Fibroblast of lung (primary cell): Measurements from ENCODE around the gene SELENOO. TPM values are rescaled to one million over a fixed set of nuclear protein-coding genes. Genes with fewer than 3 reads are reported as not detected.

Source experiments
- DNase-seq, 2 donors: peaks; one replicate each; pipeline versions ENCODE4 v3.0.0 to v3.0.0-alpha.2; 2010; ENCODE audit warnings: low read depth in 2 of 2
- H2AFZ ChIP-seq: 2 replicates; pipeline ENCODE4 v1.5.1; 2012; ENCODE audit warnings: low read length, control low read depth, inconsistent platforms
- H3K27ac ChIP-seq: 2 replicates; pipeline ENCODE4 v1.5.1; 2011; ENCODE audit warnings: low read length, control low read depth; ENCODE audit not compliant: insufficient read depth
- H3K27me3 ChIP-seq: 2 replicates; pipeline ENCODE4 v1.5.1; 2011; ENCODE audit warnings: mild to moderate bottlenecking, low read length; ENCODE audit not compliant: control insufficient read depth, insufficient read depth
- H3K36me3 ChIP-seq: 2 replicates; pipeline ENCODE4 v1.5.1; 2011; ENCODE audit warnings: low read length; ENCODE audit not compliant: control insufficient read depth, insufficient read depth
- H3K4me1 ChIP-seq: 2 replicates; pipeline ENCODE4 v1.5.1; 2011; ENCODE audit warnings: low read length; ENCODE audit not compliant: control insufficient read depth, insufficient read depth; ENCODE audit errors: extremely low read depth
- H3K4me2 ChIP-seq: 2 replicates; pipeline ENCODE4 v1.5.1; 2011; ENCODE audit warnings: low read length, control low read depth; ENCODE audit not compliant: insufficient read depth; ENCODE audit errors: extremely low read depth
- H3K4me3 ChIP-seq, 4 experiments: fragments of 200-600 bp in 1 of 4; sonication (generic) in 1 of 4; replicated peaks in 1 of 4; 2 replicates each; pipeline ENCODE4 v1.5.1; 2011 to 2016; ENCODE audit warnings: low read length in 4 of 4, low read depth in 3 of 4, mild to moderate bottlenecking in 3 of 4, control low read depth in 2 of 4, inconsistent platforms in 1 of 4, mixed read lengths in 1 of 4; ENCODE audit not compliant: insufficient read depth in 1 of 4; ENCODE audit errors: control extremely low read depth in 1 of 4
- H3K79me2 ChIP-seq: 2 replicates; pipeline ENCODE4 v1.5.1; 2012; ENCODE audit warnings: mild to moderate bottlenecking, low read length, inconsistent platforms; ENCODE audit not compliant: control insufficient read depth, insufficient read depth
- H3K9ac ChIP-seq: 2 replicates; pipeline ENCODE4 v1.5.1; 2011; ENCODE audit warnings: mild to moderate bottlenecking, low read length, control low read depth; ENCODE audit not compliant: insufficient read depth
- H3K9me3 ChIP-seq: 2 replicates; pipeline ENCODE4 v1.5.1; 2012; ENCODE audit warnings: low read depth, low read length; ENCODE audit not compliant: control insufficient read depth, insufficient read depth
- H4K20me1 ChIP-seq: 2 replicates; pipeline ENCODE4 v1.5.1; 2011; ENCODE audit warnings: low read length; ENCODE audit not compliant: control insufficient read depth, insufficient read depth; ENCODE audit errors: extremely low read depth
- CTCF ChIP-seq, 2 donors: IDR thresholded peaks in 1 of 2; conservative IDR thresholded peaks in 1 of 2; 1 replicate in 1 of 2; 2 replicates in 1 of 2; pipeline ENCODE4 v1.5.1; 2011 to 2012; ENCODE audit warnings: low read length in 2 of 2, control low read depth in 1 of 2, inconsistent platforms in 1 of 2, low read depth in 1 of 2, mild to moderate bottlenecking in 1 of 2
- EZH2 ChIP-seq: IDR thresholded peaks from 2 replicates; pipeline ENCODE4 v1.5.1; 2012; ENCODE audit warnings: low read length, control low read depth, mild to moderate bottlenecking; ENCODE audit errors: missing control alignments
- polyA plus RNA-seq, 2 donors: library from polyadenylated mRNA; depleted of rRNA in 1 of 2; stranded (reverse) in 1 of 2; unstranded in 1 of 2; fragments of >200 nt; gene quantifications; 2 replicates each; pipeline ENCODE4 v1.2.1, GENCODE V29; 2011 to 2012; ENCODE audit warnings: missing spikeins in 1 of 2
- total RNA-seq: library from RNA; depleted of rRNA; stranded (reverse); fragments of >200 nt; gene quantifications from 2 replicates; pipeline ENCODE4 v1.2.1, GENCODE V29; 2014

Gene SELENOO
- total and polyA plus RNA-seq, 2 donors (not counting 1 experiment from before 2014, with no cell fraction given) = 8.3 to 20.1 TPM

DNA sequence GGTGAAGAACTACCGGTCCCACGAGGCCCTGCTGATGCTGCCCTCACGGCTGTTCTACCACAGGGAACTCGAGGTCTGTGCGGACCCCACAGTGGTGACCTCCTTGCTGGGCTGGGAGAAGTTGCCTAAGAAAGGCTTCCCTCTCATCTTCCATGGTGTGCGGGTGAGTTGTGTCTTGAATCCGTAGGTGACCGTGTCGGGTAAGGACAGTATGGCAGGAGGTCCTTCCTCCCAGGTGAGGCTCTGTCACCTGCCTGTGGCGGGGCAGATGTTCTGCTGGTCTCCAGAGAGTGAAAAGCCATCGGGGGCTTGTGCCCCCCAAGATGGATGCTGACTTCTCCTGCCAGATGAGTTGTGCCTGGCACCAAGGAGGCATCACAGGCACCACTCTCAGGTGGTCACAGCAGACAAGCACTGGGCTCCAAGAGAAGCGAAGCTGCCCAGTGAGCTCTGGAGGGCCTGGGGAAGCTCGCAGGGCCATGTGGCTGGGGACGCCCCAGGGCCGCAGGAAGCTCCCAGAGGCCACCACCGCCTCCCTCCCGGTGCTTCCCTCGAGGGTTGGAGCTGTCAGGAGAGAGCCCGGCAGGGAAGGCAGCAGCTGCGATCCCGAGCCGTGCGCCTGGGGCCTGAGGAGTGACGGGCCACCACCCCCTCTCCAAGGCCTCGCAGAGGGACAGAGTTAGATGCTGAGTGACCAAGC lies 47.6 kb upstream of the SELENOO start:
- Histone ChIP-seq H3K4me2 (no peak overlapping the region), H3K4me3 (no peak overlapping the region), H3K9ac (no peak overlapping the region), H3K36me3 (no peaks in the 10 kb centered on the region), H3K9me3 (no peaks in the 10 kb centered on the region), H2AFZ (no peak overlapping the region), H3K27ac (no peak overlapping the region), H3K4me1 (no peaks in the 10 kb centered on the region), H4K20me1 (no peaks in the 10 kb centered on the region), H3K79me2 (no peaks in the 10 kb centered on the region), H3K27me3 (no peaks in the 10 kb centered on the region)
- no peak for DNase-seq
- TF ChIP-seq CTCF (conservative IDR thresholded peaks at IDR 0.05 in 1 of 2, IDR thresholded peaks at IDR 0.05 in 1 of 2; ENCODE audit: low read depth in 1 of 2, low read length in 2 of 2) = no peak
- TF ChIP-seq EZH2 = no peak

GRCh38 chr22:50153756-50154140 lies 47.1 kb upstream of the SELENOO start:
- no peak for TF ChIP-seq EZH2
- no peak for TF ChIP-seq CTCF (conservative IDR thresholded peaks at IDR 0.05 in 1 of 2, IDR thresholded peaks at IDR 0.05 in 1 of 2; ENCODE audit: low read depth in 1 of 2, low read length in 2 of 2)
- Histone ChIP-seq H2AFZ (no peak overlapping the region), H3K9ac (no peak overlapping the region), H3K36me3 (no peaks in the 10 kb centered on the region), H3K4me2 (no peak overlapping the region), H3K4me1 (no peaks in the 10 kb centered on the region), H3K79me2 (no peaks in the 10 kb centered on the region), H3K27me3 (no peaks in the 10 kb centered on the region), H3K27ac (no peak overlapping the region), H4K20me1 (no peaks in the 10 kb centered on the region), H3K9me3 (no peaks in the 10 kb centered on the region), H3K4me3 (no peak overlapping the region)
- no peak for DNase-seq

DNA sequence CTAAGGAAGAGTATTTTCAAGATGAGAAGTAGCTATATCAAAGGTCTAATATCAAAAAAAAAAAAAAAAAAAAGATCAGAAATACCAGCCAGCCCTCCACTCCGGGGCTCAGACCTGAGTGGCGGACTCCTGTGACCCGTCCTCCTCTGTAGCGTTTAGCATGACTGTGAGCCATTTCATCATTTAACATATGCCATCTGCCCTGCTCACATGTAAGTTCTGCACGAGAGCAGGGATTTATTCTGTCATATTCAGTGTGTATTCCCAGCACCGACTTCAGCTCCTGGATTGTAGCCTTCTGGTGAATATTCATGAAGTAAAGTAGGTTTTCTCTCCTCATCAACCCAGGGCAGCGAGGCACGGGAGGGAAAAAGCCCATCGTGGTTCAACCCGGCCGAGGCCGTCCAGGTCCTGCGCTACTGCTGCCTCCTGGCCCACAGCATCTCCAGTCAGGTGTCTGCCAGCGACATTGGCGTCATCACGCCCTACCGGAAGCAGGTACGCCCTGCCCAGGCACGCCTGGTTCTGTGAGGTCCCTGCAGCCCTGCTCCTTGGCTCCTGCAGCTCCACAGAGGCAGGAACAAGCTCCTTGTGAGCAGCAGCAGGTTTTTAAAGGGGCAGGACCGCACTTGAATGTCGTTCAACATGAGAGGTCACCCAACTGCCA lies 43.0 kb upstream of the SELENOO start:
- no peaks in the 10 kb centered on the region for H3K9me3 ChIP-seq

More for the DNA sequence above, 43.0 kb upstream of the SELENOO start:
- H4K20me1 ChIP-seq = no peaks in the 10 kb centered on the region
- H3K4me2 ChIP-seq = no peak overlapping the region
- H3K4me1 ChIP-seq = no peaks in the 10 kb centered on the region
- no peak overlapping the region for H3K4me3 ChIP-seq
- H3K9ac ChIP-seq = no peak overlapping the region
- no peak overlapping the region for H2AFZ ChIP-seq
- no peaks in the 10 kb centered on the region for H3K36me3 ChIP-seq
- DNase-seq = no peak
- H3K27me3 ChIP-seq = no peaks in the 10 kb centered on the region
- TF ChIP-seq CTCF (conservative IDR thresholded peaks at IDR 0.05 in 1 of 2, IDR thresholded peaks at IDR 0.05 in 1 of 2; ENCODE audit: low read depth in 1 of 2, low read length in 2 of 2) (no peak), EZH2 (no peak)
- H3K79me2 ChIP-seq = no peaks in the 10 kb centered on the region
- no peak overlapping the region for H3K27ac ChIP-seq
